Middle frontal gyrus (tissue), 1 donor: ENCODE data around the gene UFD1.

Experiments used
- DNase-seq: peaks from one replicate; pipeline ENCODE4 v3.0.0-alpha.2; 2015; ENCODE audit warnings: low spot score; ENCODE audit errors: extremely low spot score

The UFD1 gene

DNA sequence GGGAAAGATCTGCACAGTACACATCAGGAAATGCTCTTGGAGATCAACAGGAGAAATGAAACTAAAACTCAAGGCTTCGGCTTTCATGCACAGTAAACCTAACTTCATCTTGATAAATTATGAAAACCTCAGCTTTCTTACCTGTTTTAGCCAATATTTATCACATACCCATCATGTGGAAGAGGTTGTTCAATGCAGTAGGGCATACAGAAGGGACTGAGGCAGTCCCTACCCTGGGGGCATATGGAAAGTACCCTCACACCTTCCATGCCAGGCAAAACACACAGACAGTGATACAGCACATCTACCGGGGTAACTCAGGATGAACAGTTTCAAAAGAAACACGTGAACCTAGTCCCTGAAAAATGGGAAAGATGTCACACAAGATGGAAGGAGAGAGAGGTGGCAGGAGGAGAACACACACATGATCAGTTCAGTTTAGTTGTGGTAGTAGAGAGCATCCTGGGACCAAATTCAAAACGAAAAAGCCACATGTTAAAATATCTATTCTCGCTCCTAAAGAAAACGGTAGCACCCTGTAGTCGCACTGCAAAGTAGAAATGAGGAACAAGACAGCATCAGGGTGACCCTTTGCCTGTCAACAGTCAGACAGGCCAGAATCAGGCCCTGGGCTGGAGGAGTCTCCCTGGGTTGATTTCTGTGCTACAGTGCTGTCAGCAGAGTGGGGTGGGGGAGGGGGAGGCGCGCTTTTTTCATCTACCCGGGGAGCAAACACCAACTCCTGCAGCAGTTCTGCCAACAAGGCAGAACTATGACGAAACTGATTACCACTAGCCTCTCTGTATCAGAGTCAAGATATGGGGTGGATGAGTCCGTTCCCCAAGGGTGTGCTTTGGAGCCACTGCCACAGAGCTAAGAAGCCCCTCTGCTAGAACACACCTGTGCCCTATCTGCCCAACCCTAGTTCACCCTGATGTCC lies 48.8 kb downstream of the UFD1 start:
- DNase-seq, result no peak

GRCh38 chr22:19424186-19424500 lies 54.9 kb downstream of the UFD1 start:
- no peak for DNase-seq

DNA sequence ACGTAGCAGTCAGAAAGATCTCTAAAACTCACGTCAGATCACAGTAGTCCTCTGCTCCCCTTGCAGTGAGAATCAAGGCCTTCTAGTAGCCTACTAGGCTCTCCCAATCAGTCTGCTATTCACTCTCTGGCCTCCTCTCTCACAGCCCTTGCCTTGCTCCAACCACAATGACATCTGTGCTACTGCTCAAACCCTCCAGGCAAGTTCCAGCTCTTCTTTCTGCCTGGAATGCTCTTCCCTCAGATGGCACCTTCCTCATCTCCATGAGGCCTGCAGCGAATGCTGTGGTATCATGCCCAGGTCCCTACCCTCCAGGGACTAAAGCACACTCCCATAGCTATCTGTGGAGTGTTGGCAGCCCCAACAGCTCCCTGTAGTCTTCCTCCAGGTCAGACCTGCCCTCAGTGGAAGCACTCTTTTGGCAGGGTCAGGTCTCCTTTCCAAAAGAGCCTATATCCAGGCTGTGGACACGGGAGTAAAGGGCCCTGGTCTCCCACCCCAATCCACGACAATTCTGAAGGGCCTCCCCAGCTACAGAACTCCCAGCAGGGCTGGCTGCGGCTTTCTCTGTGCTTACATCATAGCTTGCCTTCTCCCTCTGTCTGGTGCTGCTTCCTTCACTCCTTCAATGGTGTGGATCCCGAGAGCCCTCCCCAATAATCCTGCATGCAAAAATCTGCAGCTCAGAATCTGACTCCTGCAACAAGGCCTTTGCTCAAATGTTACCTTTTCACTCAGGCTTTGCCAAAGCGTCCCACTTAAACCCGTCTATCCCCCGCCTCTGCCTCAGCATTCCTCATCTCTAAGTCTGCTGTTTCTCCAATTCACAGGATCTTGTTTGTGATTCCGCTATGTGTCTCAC lies 56.3 kb downstream of the UFD1 start:
- no peak for DNase-seq

DNA sequence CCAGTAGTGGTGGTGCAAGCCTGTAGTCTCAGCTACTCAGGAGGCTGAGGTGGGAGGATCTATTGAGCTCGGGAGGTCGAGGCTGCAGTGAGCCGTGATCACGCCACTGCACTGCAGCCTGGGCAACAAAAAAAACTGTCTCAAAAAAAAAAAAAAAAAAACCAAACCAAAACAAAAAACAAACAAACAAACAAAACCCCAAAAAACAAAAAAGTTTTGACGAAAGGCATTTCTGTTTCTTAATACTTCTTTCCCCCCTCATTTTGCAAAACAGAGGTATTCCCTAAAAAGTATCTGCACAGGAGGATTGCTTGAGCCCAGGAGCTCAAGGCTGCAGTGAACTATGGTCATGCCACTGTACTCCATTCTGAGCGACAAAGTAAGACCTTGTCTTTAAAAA lies 58.7 kb downstream of the UFD1 start:
- DNase-seq, result no peak

GRCh38 chr22:19419464-19420178 lies 59.4 kb downstream of the UFD1 start:
- no peak for DNase-seq

- no peak for DNase-seq
These were observed 59.9 kb downstream of the UFD1 start for GRCh38 chr22:19419086-19419463.

- DNase-seq, result no peak
These were observed 66.1 kb downstream of the UFD1 start for GRCh38 chr22:19412923-19413322.

GRCh38 chr22:19412478-19412877 lies 66.5 kb downstream of the UFD1 start:
- no peak for DNase-seq

- DNase-seq, result no peak
These were observed 67.3 kb downstream of the UFD1 start for GRCh38 chr22:19411690-19412045.

- DNase-seq, result no peak
These were observed 67.9 kb downstream of the UFD1 start for GRCh38 chr22:19410941-19411689.

GRCh38 chr22:19407649-19408606 lies 71.1 kb downstream of the UFD1 start:
- DNase-seq, result no peak

DNA sequence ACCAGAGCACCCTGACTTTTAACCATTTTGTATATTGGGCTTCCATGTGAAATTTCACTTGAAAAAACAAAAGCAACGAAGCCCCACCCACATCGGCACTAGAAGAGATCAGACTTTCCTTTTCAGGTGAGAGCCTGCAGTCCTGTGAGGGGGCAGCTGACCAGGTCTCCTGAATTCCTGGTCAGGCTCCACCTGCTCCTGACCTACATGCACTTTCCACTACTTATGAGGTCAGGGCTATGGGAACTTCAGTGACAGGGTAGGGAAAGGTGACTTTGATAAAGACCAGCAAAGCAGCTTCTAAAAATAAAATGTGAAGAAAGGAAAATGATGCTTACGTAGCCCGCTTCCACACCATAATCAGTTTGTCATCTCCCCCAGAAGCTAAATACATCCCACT lies 72.1 kb downstream of the UFD1 start:
- DNase-seq, result no peak

DNA sequence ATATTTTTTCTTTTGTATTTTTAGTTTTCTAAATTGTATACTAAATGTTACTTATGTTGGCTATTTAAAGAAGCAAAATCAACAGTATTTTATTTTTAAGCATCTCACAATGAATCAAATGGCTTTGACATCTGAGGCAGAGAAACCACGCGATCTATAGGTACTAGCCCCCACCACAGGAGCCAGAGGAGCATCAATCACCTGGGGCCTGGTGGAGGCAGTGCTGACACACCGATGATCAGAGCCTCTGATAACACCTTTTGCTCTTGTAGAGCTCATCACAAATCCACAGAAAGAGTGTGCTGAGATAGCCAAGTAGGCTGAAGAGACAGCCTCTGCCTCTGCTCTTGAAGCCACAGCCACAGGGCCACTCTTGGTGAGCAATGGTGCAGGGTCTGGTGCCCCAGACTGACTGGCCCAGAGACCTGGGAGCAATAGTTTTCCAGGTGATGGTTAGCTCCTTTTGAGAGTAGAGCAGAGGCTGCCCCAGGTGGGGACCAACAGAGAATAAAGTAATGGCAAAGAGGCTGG lies 72.6 kb downstream of the UFD1 start:
- DNase-seq, result no peak

DNA sequence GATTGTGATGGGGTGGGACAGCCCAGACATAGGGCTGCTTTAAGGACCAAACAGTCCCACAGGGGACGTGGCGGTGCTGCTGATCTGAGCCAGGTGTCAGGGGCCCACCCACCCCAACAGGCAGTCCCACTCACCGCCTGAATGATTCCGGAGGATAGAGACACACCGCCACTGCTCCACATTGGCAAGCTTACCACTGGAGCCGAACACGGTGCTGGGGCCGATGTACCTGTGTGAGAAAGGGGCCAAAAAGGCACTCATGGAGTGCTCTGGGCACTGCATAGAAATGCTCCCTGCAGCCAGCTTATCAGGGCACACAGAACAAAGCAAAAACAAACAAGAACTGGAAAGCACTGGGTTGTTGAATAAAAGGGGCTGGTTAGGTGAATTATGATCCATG lies 73.3 kb downstream of the UFD1 start:
- DNase-seq, result no peak

GRCh38 chr22:19405133-19405532 lies 73.9 kb downstream of the UFD1 start:
- DNase-seq, result no peak

DNA sequence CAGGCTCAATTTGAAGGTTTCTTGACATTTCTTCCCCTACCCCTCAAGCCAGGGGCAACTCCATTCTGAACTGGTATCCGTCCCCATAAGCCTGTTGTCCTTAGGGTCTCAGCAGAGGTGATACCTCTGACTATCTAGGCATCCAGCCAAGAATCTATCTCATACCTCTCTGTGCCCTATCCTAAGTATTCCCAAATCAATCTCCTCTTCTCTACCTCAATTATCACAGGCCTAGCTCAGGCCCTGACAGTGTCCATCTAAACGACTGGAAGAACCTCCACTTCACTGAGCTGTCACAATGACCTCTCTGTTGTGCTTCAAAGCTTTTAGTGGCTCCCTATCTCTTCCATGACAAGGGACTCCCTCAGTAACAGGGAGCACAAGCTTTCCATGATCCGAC lies 74.3 kb downstream of the UFD1 start:
- DNase-seq, result no peak

DNA sequence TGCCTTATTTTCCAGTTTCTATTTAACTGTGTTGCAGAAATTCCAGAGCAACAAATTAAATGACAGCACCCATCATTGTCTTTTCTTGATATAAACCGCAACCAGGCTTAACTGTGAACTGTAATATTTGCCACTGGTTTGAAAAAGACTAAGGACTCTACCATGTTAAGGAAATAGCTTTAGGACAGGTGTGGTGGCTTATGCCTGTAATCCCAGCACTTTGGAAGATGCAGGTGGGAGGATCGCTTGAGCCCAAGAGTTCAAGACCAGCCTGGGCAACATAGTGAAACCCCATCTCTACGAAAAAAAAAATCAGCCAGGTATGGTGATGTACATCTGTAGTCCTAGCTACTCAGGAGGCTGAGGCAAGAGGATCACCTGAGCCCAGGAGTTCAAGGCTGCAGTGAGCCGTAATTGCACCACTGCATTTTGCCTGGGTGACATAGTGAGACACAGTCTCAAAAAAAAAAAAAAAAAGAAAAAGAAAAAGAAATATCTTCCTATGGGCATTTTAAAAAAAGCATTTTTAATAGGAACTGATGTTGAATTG lies 76.3 kb downstream of the UFD1 start:
- DNase-seq, result no peak

DNA sequence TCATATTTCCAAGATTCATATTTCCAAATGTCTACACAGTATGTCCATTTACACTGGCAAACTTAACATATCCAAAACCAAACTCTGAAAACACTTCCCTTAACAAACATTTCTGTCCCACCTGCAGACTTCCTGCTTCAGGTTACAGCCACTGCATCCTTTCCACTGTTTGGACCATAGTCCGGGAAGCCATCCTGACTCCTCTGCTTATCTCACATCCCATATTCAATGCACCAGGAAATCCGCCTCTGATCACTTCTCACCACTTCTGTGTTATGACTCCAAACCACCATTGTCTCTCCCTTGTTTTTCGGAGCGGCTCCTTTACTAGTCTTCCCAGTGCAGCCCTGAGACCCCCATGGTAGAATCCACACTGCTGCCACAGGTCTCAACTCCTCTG lies 77.5 kb downstream of the UFD1 start:
- no peak for DNase-seq

DNA sequence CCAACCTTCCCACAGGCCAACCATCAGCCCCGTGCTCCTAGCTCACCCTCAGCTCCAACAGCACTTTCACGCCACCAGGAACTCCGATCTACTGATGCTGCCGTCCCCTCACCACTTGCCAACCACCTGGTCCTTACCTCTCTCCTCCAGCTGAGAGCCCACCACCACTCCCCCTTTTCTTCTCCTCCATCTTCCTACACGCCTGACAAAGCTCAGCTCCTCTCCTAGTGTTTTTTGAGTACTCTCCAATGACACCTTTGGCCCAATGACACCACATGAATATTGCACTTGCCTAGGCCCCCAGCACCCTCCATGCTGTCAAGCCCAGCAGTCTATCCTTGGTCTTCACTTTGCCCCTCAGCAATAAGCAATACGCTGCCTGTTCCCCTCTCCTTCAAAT lies 78.1 kb downstream of the UFD1 start:
- no peak for DNase-seq
